Spleen (tissue), 7 donors: ENCODE measurements around the gene PARD3B.

Experiments
- CTCF ChIP-seq, 11 experiments: fragments of 200-600 bp in 7 of 11; fragments of 450-650 bp in 4 of 11; sonication (generic) in 4 of 11; IDR thresholded peaks in 8 of 11; conservative IDR thresholded peaks in 3 of 11; 1 replicate in 7 of 11; 2 replicates in 4 of 11; pipeline versions ENCODE4 v1.4.0 to v1.8.0; 2016 to 2021; ENCODE audit warnings: antibody characterized with exemption in 11 of 11, inconsistent platforms in 4 of 11, mild to moderate bottlenecking in 1 of 11
- POLR2AphosphoS5 ChIP-seq, 3 donors: sonication (generic); formaldehyde crosslinking; IDR thresholded peaks; one replicate each; pipeline ENCODE4 v1.5.1; 2017; ENCODE audit warnings: antibody characterized with exemption in 3 of 3
- donor health status: DM: no; HTN: no; CAD: no; lungs with moderate emphysema.
- donor health status: DM: no; HTN: no; CAD: no.
- donor health status: DM: no; HTN: no; CAD: no.

- TF ChIP-seq CTCF (IDR thresholded peaks at IDR 0.05 in 8 of 11, conservative IDR thresholded peaks at IDR 0.05 in 3 of 11) (no peak), POLR2AphosphoS5 (IDR thresholded peaks at IDR 0.05) (no peak)
These were observed 776.0 kb downstream of the PARD3B start for GRCh38 chr2:205321231-205321630.
